GM21786 (cell line): ENCODE results near the gene MOBP.

Experiments
- ATAC-seq: cut with Tn5 transposase; IDR thresholded peaks from one replicate; pipeline ENCODE4 v1.9.1; 2021; ENCODE audit not compliant: unreplicated experiment

Gene MOBP

GRCh38 chr3:39540162-39540921 is 72.9 kb downstream of the MOBP start:
- no peak for ATAC-seq

- ATAC-seq, result no peak
Observed at GRCh38 chr3:39541442-39541841, 74.0 kb downstream of the MOBP start.

GRCh38 chr3:39541917-39542329 is 74.4 kb downstream of the MOBP start:
- no peak for ATAC-seq

- no peak for ATAC-seq
Observed at GRCh38 chr3:39542588-39542988, 75.1 kb downstream of the MOBP start.

- no peak for ATAC-seq
Observed at GRCh38 chr3:39548282-39548681, 80.8 kb downstream of the MOBP start.

GRCh38 chr3:39550354-39551051 is 83.0 kb downstream of the MOBP start:
- no peak for ATAC-seq
